Stimulated activated CD4-positive, alpha-beta T cell treated with anti-CD3 and anti-CD28 coated beads, TNF-alpha, amount 100 ng/mL, for 48 hours (primary cell): Measurements from ENCODE around the gene COMMD7.
"Not testable (repeated sequence)": the region's sequence is repeated elsewhere in the genome, so short reads cannot be mapped to it uniquely, and the experiment has no call there.

Experiments
- DNase-seq, 3 donors: peaks; one replicate each; pipeline ENCODE4 v3.0.0-alpha.2; 2020; ENCODE audit warnings: low read depth in 3 of 3

COMMD7 gene

DNA sequence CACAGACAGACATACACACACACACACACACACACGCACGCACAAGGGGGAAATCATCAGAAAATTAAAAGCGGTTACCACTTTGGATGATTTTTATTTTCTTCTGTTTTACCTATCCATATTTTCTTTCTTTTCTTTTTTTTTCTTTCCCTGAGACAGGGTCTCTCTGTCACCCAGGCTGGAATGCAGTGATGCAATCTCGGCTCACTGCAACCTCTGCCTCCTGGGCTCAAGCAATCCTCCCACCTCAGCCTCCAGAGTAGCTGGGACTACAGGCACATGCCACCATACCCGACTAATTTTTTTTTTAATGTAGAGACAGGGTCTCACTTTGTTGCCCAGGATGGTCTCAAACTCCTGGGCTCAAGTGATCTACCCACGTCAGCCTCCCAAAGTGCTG is 14.8 kb downstream of the COMMD7 start:
- DNase-seq, result not testable (repeated sequence)

DNA sequence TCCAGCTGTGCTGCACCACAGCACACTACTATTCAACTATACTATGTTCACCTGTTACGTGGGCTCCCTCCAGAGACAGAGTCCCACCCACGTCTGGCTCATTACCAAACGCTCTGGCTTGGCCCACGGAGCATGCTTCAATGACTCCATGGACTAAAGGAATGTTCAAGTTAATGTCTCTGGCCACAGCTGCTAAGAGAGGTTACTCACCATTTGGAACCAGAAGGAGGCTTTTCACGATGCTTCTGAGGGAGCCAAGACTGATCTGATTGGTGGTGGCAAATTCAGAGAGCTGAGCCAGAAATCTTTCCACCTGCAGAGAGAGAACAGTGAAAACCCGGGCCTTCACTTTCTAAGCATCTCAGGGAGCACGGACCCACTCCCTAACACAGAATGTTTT is 15.6 kb downstream of the COMMD7 start:
- DNase-seq, result no peak

GRCh38 chr20:32718749-32719348 is 24.4 kb downstream of the COMMD7 start:
- DNase-seq, result no peak

DNA sequence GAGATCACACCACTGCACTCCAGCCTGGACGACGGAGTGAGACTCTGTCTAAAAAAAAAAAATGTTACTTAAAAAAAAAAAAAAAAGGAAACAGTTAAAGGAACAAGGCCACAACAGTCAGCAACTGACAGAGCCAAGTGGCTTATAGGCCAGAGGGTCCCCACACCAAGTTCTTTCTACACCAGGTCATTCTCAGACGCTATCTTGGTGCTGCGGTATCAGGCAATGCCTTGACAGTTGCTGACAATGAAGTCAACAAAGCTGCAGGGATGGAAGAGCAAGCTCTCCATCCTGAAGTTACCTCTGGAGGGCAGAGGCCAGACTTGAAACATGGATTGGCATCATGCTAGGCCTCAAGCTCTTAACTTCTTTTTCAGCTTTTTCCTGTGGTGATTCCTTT is 31.9 kb downstream of the COMMD7 start:
- no peak for DNase-seq

DNA sequence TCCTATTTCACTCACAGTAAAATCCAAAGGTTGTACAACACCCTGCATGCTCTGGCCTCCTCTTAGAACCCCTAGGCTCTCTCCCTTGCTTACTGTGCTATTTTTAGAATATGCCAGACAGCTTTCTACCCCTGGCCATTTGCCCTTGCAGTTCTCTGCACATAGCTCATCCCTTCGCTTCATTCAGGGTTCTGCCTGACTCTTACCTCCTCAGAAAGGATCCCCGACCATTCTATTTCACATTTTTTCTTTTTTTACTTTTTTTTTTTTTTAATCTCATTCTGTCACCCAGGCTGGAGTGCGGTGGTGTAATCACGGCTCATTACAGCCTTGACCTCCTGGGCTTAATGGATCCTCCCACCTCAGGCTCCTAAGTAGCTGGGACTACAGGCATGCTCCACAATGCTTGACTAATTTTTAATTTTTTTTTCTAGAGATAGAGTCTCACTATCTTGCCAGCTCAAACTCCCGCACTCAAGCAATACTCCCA is 33.6 kb downstream of the COMMD7 start:
- DNase-seq, result no peak

- DNase-seq, result not testable (repeated sequence)
Measured at GRCh38 chr20:32709029-32709631, 34.1 kb downstream of the COMMD7 start.

DNA sequence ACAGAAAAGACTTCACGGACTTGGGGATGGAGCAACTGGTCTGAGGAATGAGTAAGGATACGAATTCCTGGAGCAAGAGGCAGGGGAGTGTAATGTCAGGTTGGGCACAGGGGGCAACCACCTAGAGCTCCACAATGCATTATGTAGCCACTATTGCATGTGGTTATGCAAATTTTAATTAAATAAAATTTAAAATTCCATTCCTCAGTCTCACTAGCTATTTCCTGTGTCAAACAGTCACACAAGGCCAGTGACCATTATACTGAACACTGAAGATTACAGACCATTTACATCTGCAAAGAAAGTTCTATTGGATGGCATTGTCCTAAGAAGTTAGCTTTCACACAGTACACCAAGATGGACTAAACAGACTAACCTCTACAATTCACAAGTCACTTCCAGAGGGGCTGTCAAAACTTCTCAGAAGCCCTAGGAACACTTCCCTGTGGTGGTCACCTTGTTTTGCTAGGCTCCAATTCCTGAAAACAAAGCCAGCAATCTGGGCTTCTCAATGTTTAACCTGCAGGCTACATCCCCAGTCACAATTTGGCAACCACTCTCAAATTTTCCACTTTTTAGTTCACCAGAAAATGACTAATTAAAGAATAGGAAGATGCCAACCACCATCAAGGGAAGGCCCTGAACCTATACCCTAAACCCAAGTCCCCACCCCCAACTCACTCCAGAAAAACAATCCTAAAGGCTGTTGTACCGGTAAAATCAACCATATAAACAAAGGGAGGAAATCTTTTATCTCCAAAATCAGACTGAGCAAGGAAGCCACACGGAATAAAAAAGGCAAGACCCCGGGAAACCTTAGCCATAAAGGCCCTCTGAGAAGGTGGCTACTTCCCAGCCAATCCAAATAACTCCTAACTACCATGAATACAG is 35.3 kb downstream of the COMMD7 start:
- DNase-seq, result no peak

- no peak for DNase-seq
Measured at GRCh38 chr20:32706486-32706885, 36.8 kb downstream of the COMMD7 start.

DNA sequence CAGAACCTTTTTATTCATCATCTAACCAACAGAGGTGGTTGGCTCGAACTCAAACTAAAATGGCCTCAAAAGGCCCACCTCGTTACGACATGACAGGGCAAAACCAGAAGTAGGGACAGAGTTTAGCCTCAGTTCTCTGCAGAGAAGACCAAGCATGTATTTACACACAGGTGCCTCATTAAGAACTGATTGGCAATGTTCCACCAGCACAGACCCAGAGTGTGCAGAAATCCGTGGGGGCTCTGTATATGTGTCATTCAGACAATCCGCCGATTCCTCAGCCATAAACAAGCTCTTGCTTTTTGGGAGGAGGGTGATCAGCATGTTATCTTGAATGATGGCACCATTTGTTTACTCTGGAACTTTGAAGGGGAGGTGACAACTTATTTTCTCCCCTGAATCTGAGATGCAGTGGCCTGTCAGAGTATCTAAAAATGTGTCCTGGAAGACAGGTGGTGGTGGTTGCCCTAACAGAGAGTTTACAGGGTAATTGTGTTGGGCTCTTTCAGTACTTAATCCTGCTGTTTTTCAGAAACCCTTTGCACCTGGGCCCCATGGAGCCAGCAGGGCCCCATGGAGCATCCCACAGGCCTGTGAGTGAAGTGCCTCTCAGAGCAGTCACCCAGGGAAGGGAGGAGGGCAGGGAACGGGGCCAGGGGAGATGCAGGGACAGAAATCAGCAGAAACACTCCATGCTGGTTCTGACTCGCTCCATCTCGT is 40.4 kb downstream of the COMMD7 start:
- DNase-seq, result no peak

DNA sequence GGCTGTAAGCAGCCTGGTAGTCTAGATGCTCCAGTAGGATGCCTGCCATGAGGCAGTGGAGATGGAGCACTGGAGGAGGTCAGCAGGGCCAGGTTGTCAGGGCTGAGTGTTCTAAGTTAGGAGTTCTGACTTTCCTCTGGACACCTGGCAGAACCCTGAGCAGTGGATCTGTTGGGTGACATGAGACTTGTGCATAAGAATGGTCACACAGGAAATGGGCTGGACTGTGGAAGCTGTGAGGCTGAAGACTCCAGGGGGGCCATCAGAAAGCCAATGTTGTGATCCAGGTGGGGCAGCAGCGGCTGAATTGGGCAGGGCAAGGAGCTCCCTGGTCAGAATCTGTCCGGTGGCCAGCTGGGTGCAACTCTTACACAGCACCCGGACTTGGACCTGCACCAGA is 45.7 kb downstream of the COMMD7 start:
- DNase-seq, result no peak

GRCh38 chr20:32695089-32695488 is 48.2 kb downstream of the COMMD7 start:
- no peak for DNase-seq

DNA sequence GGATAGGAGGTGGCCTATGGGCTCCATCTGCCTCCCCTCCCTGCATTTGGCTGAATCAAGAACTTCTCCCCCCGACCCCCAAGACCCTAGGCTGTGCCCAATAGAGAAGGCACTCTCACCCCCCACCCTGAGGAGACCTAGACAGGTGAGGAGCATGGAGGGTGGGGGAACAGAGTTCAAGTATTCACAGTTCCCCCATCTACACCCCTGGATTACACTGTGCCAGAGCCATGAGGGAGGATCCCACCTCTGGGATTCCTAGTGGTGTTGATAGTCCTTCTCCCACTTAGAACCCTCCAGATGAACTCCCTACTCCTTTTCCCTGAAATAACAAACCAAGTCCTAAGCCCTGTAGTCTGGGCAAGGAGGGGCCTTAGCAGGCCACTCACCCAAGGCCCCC is 54.3 kb downstream of the COMMD7 start:
- not testable (repeated sequence) for DNase-seq

GRCh38 chr20:32687180-32687532 is 56.1 kb downstream of the COMMD7 start:
- DNase-seq, result no peak

GRCh38 chr20:32686530-32687179 is 56.6 kb downstream of the COMMD7 start:
- DNase-seq, result no peak

- DNase-seq, result no peak
Measured at GRCh38 chr20:32685541-32686529, 57.4 kb downstream of the COMMD7 start.

DNA sequence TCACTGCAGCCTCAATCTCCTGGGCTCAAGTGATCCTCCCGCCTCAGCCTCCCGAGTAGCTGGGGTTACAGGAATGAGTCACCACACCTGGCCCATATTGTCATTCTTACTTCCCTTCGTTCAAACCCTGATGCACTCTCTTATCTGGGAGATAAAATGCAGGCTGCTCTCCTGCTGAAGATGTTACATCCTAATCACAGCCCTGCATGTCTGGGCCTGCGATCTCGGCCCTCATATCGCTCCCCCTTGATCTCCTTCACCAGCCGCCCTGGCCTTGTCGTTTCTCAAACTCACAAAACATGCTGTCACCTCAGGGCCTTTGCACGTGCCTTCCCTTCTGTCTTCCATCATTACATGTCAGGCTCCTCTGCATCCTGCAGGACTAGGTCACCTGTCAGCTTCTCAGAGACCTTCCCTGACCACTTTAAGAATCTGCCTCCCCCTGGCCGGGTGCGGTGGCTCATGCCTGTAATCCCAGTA is 60.7 kb downstream of the COMMD7 start:
- DNase-seq, result no peak

GRCh38 chr20:32681175-32682084 is 61.8 kb downstream of the COMMD7 start:
- DNase-seq, result no peak

DNA sequence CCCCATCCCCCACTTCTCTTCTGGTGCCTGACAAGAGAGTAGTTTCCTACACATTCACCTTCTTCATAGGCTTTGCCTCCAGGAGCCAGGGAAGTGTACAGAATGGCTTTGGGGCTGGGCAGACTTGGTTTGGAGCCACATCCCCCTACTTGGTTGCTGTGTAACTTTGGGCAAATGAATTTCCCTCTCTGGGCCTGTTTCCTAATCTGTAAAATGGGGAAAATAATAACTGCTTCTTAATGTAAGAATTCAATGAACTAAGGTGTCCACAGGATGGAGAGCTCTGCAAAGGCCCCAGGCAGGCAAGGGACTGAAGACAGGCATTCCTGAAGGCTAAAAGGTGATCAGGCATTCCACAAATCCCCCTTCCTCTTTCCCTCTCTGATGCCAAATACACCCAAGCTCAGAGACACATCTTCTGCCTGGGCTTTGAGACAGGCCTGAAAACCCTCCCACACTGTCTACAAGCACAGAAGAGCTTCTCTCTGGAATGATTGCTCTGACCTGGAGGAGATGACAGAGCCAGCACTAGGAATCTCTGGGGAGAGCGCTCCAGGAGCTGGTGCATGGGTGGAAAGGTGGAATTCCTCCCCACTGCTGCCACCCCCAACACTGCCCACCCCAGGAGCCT is 62.6 kb downstream of the COMMD7 start:
- DNase-seq, result no peak

- DNase-seq, result no peak
Measured at GRCh38 chr20:32678948-32679347, 64.3 kb downstream of the COMMD7 start.
